ENCODE measurements around the gene ZDHHC11B.

ZDHHC11B gene

DNA sequence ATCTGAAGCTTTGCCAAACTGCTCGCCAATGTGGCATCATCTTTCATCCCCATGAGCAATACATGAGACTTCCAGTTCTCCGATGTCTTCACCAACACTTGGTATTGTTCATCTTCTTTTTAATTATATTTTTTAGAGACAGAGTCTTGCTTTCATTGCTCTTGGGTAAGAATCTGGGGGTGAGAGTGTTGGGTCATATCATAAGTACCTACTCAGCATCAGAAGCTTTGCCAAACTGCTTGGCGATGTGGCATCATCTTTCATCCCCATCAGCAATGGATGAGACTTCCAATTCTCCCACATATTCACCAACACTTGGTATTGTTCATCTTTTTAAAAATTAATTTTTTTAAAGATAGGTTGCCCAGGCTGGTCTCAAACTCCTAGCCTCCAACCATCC, 30.9 kb upstream of the ZDHHC11B start:
- TF ChIP-seq, protein P1, sequence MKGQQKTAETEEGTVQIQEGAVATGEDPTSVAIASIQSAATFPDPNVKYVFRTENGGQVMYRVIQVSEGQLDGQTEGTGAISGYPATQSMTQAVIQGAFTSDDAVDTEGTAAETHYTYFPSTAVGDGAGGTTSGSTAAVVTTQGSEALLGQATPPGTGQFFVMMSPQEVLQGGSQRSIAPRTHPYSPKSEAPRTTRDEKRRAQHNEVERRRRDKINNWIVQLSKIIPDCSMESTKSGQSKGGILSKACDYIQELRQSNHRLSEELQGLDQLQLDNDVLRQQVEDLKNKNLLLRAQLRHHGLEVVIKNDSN (IDR thresholded peaks at IDR 0.05), result no peak
- no peak for TF ChIP-seq CEBPB (IDR thresholded peaks at IDR 0.05)
- TF ChIP-seq, protein P2, sequence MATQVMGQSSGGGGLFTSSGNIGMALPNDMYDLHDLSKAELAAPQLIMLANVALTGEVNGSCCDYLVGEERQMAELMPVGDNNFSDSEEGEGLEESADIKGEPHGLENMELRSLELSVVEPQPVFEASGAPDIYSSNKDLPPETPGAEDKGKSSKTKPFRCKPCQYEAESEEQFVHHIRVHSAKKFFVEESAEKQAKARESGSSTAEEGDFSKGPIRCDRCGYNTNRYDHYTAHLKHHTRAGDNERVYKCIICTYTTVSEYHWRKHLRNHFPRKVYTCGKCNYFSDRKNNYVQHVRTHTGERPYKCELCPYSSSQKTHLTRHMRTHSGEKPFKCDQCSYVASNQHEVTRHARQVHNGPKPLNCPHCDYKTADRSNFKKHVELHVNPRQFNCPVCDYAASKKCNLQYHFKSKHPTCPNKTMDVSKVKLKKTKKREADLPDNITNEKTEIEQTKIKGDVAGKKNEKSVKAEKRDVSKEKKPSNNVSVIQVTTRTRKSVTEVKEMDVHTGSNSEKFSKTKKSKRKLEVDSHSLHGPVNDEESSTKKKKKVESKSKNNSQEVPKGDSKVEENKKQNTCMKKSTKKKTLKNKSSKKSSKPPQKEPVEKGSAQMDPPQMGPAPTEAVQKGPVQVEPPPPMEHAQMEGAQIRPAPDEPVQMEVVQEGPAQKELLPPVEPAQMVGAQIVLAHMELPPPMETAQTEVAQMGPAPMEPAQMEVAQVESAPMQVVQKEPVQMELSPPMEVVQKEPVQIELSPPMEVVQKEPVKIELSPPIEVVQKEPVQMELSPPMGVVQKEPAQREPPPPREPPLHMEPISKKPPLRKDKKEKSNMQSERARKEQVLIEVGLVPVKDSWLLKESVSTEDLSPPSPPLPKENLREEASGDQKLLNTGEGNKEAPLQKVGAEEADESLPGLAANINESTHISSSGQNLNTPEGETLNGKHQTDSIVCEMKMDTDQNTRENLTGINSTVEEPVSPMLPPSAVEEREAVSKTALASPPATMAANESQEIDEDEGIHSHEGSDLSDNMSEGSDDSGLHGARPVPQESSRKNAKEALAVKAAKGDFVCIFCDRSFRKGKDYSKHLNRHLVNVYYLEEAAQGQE (IDR thresholded peaks at IDR 0.05; ENCODE audit: low read depth), result no peak
- TF ChIP-seq EGR1 (IDR thresholded peaks at IDR 0.05), result no peak
- TF ChIP-seq NFIC (IDR thresholded peaks at IDR 0.05), result no peak
- TF ChIP-seq RAD21 (IDR thresholded peaks at IDR 0.05; ENCODE audit: low read depth), result no peak
- no peak for TF ChIP-seq ZBTB7A (IDR thresholded peaks at IDR 0.05; ENCODE audit: low read depth)
- TF ChIP-seq TEAD4 (IDR thresholded peaks at IDR 0.05), result no peak
- TF ChIP-seq FOXM1 (IDR thresholded peaks at IDR 0.05; ENCODE audit: borderline replicate concordance, low read depth), result no peak
- no peak for TF ChIP-seq TCF12 (IDR thresholded peaks at IDR 0.05; ENCODE audit: low read depth)
- no peak for TF ChIP-seq CREB1 (IDR thresholded peaks at IDR 0.05; ENCODE audit: low read depth)
- TF ChIP-seq, protein P3, sequence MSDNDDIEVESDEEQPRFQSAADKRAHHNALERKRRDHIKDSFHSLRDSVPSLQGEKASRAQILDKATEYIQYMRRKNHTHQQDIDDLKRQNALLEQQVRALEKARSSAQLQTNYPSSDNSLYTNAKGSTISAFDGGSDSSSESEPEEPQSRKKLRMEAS (IDR thresholded peaks at IDR 0.05), result no peak
- no peak for TF ChIP-seq TAF1 (IDR thresholded peaks at IDR 0.05; ENCODE audit: low read depth)
- TF ChIP-seq EP300 (IDR thresholded peaks at IDR 0.05; ENCODE audit: borderline replicate concordance), result no peak
- TF ChIP-seq YY1 (IDR thresholded peaks at IDR 0.05; ENCODE audit: low read depth), result no peak

DNA sequence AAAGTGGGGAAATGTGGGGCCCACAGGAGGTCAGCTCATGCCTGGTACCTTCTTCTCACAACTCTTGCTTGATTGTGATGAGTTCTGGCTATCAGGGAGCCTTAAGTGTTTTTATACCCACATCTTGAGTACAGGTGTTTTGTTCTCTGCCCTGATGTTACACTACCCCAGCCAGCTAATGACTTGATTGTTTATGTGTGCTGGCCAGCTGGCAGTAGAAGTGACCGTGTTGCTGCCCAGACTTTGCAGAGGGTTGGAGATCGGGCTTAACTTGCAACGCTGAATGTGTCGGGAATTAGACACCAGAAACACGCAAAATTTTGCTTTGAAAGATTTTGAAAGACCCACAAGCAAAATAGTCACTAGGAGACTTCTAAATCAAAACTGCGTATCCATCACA, 16.9 kb upstream of the ZDHHC11B start:
- TF ChIP-seq TCF12 (IDR thresholded peaks at IDR 0.05; ENCODE audit: low read depth), result no peak
- no peak for TF ChIP-seq NFIC (IDR thresholded peaks at IDR 0.05)

DNA sequence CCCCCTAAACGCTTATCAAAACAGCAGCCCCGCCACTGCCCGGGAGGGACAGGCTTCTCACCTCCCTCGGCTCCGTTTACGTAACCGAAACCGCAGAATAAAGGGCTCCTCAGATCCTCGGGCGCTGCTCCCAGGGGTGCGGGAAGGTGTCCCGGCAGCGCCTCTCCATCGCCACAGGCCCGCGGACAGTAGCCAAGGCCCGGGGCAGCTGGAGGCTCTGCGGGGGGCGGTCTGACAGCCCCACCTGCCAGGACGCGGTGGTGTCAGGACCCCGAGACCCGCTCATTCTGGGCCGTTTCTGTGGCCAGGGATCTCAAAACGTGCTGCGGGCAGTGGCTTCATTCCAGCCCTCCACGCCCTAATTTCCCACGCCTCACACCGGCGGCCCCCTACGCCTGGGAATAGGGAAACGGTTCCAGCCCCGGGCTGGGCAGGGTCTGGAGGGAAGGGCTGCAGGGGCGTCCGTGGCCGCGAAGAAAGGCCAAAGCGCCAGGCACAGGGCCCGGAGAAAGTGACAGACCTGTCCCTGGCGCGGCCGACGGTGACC, 575 bp downstream of the ZDHHC11B start:
- TF ChIP-seq ZBTB7A (IDR thresholded peaks at IDR 0.05; ENCODE audit: low read depth), result 0 out of 2 replicates have a peak, but pooled peaks have one; percentile 55

DNA sequence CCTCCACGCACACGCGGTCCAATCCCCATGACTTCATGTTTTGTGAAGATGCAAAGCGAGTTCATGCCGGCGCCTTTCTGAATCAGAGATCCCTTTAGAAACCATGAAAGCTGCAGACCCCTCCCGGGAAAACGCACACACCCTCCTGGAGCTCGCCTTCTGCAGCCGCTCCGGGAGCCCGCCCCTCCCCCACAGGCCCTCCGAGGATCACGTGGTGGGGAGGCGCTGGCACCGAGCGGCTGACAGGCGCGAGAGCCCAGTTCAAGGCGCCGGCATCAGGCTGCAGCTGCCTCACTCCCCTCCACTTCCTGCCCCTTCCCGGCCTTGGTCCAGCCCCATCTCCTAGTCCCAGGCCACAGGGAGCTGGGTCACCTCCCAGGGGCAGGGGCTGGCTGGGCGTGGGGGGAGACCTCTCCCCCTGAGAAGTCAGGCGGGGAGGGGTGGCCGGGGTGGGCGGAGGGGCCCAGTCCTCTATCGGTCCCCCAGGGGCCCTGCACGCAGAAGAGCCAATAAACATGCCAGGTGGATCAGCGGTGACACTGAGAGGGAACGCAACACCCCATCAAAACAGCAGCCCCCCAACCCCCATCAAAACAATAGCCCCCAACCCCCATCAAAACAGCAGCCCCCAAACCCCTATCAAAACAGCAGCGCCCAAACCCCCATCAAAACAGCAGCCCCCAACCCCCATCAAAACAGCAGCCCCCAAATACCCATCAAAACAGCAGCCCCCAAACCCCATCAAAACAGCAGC, 1.3 kb downstream of the ZDHHC11B start:
- TF ChIP-seq, protein P1 (IDR thresholded peaks at IDR 0.05), result peak; percentile 57

DNA sequence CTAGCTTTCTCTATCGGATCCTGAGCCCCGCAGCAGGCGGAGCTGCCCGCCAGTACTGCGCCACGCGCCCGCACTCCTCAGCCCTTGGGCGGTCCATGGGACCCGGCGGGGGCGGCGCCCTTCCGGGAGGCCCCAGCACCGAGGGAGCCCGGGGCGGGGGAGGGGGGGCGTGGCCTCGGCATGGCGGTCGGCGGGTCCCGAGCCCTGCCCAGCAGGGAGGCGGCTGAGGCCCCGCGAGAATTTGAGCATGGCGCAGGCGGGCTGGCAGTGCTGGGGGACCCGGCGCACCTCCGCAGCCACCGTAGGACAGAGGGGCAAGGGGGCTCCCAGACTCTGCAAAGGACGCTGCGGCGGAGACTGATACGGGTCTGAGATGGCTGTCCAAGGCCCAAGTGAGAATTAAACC, 6.8 kb downstream of the ZDHHC11B start:
- TF ChIP-seq TAF1 (IDR thresholded peaks at IDR 0.05; ENCODE audit: low read depth) (no peak), FOXM1 (IDR thresholded peaks at IDR 0.05; ENCODE audit: borderline replicate concordance, low read depth) (no peak), ZBTB7A (IDR thresholded peaks at IDR 0.05; ENCODE audit: low read depth) (no peak), EGR1 (IDR thresholded peaks at IDR 0.05) (no peak), CEBPB (IDR thresholded peaks at IDR 0.05) (no peak), NFIC (IDR thresholded peaks at IDR 0.05) (no peak), YY1 (IDR thresholded peaks at IDR 0.05; ENCODE audit: low read depth) (no peak), RAD21 (IDR thresholded peaks at IDR 0.05; ENCODE audit: low read depth) (no peak), TEAD4 (IDR thresholded peaks at IDR 0.05) (no peak), TCF12 (IDR thresholded peaks at IDR 0.05; ENCODE audit: low read depth) (no peak)
- TF ChIP-seq, protein P2 (IDR thresholded peaks at IDR 0.05; ENCODE audit: low read depth), result no peak

DNA sequence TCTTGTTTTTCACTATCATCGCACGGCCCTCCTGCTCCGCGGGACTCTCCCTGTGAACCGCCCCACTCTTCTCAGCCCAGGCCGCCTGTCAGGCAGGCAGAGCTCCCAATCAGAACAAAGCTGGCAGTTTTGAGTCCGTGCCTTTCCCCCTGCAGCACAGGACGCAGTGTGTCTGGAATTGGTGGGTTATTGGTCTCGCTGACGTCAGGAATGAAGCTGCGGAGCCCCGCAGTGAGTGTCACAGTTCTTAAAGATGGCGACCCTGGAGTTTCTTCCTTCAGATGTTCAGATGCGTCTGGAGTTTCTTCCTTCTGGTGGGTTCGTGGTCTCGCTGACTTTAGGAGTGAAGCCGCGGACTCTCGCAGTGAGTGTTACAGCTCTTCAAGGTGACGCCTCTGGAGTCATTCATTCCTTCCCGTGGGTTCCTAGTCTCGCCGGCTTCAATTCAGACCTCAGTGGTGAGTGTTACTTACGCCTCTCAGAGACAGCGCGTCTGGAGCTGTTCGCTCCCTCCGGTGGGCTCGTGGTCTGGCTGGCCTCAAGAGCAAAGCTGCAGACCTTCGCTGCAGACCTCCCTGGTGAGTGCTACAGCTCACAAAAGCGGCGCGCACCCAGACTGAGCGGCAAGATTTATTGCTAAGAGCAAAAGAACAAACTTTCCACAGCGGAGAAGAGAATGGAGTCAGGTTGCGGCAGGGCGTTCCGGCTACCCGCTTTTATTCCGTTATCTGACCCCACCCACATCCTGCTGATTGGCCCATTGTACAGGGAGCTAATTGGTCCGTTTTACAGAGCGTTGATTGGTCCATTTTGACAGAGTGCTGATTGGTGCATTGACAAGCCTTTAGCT, 7.4 kb downstream of the ZDHHC11B start:
- no peak for TF ChIP-seq TEAD4 (IDR thresholded peaks at IDR 0.05)
- TF ChIP-seq YY1 (IDR thresholded peaks at IDR 0.05; ENCODE audit: low read depth), result no peak
- TF ChIP-seq TAF1 (IDR thresholded peaks at IDR 0.05; ENCODE audit: low read depth), result no peak
- no peak for TF ChIP-seq EP300 (IDR thresholded peaks at IDR 0.05; ENCODE audit: borderline replicate concordance)
- no peak for TF ChIP-seq EGR1 (IDR thresholded peaks at IDR 0.05)
- no peak for TF ChIP-seq RAD21 (IDR thresholded peaks at IDR 0.05; ENCODE audit: low read depth)
- no peak for TF ChIP-seq NFIC (IDR thresholded peaks at IDR 0.05)
- no peak for TF ChIP-seq CEBPB (IDR thresholded peaks at IDR 0.05)
- no peak for TF ChIP-seq ZBTB7A (IDR thresholded peaks at IDR 0.05; ENCODE audit: low read depth)
- TF ChIP-seq TCF12 (IDR thresholded peaks at IDR 0.05; ENCODE audit: low read depth), result no peak
- TF ChIP-seq, protein P2 (IDR thresholded peaks at IDR 0.05; ENCODE audit: low read depth), result no peak
- TF ChIP-seq FOXM1 (IDR thresholded peaks at IDR 0.05; ENCODE audit: borderline replicate concordance, low read depth), result no peak
- TF ChIP-seq, protein P3 (IDR thresholded peaks at IDR 0.05), result no peak
- TF ChIP-seq CREB1 (IDR thresholded peaks at IDR 0.05; ENCODE audit: low read depth), result no peak
- TF ChIP-seq, protein P1 (IDR thresholded peaks at IDR 0.05), result no peak
